C1 segment of cervical spinal cord (tissue), 14 donors: ENCODE data around the gene N4BP2L2.

Source experiments
- DNase-seq, 14 donors: peaks; one replicate each; lab custom pipeline; 2025; lab: John Stamatoyannopoulos, UW

N4BP2L2 gene

GRCh38 chr13:32426191-32426989 lies 112.2 kb downstream of the N4BP2L2 start:
- DNase-seq: peak in 6 of 14 donors; percentile 29 to 53 (median 40)

- peak in 1 of 14 donors; percentile 12 for DNase-seq
These were observed 113.4 kb downstream of the N4BP2L2 start for GRCh38 chr13:32425158-32425557.

GRCh38 chr13:32423592-32423991 lies 115.0 kb downstream of the N4BP2L2 start:
- no peak for DNase-seq

GRCh38 chr13:32419862-32420261 lies 118.7 kb downstream of the N4BP2L2 start:
- DNase-seq: no peak

GRCh38 chr13:32417995-32418394 lies 120.6 kb downstream of the N4BP2L2 start:
- no peak for DNase-seq

DNA sequence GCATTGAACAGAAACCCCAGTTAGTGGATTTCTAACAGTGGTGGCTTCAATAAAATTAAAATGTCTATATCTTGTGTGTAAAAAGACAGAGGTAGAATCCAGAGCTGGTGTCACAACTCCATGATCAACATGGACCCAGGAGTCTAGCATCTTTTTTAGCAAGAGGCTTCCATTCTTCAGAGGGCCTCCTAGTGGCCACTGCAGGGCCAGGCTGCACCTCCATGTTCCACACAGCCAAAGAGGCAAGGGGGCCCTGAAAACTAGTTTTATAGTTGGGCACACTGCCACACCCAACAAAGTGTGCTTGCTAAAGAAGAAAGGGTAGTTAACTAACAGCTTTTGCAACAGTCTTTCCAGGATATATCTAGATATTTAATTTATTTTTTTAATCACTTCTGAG lies 123.6 kb downstream of the N4BP2L2 start:
- DNase-seq: no peak

DNA sequence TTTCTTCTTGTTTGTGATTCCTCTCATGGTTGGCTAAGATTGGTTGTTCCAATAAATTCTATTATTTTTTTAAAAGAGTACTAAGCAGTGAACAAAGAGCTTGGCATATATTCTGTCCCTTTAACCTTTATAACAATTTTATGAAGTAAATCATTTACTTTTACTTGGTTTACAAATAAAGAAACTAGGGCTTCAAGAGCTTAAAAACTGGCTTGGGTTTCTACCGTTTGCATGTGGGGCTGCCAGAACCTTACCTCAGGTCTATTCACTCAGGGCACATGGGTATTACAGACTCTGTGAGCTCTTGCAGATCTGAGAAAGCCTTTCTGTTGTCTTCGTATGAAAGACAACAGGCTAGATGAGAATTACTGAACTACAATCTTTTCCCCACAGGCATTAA lies 124.0 kb downstream of the N4BP2L2 start:
- DNase-seq: no peak

DNA sequence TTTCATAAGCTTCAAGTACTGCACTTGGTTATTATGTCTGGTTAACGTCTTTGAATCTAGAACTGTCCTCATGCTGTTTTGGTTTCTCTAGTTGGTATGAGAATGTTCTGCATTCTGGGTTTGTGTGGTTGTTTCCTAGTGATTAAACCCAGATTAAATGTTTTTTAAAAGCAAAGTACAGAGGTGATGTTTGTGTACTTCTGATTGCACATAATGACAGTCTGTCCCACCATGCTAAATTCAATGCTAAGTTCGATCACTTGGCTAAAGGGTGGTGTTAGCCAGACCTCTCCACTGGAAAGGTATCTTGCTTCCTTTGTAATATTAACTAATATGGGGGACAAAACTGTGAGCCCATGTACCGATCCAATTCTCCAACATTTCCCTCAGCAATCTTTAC lies 125.3 kb downstream of the N4BP2L2 start:
- no peak for DNase-seq

GRCh38 chr13:32409561-32410421 lies 128.8 kb downstream of the N4BP2L2 start:
- peak in 2 of 14 donors; percentile 13 to 44 for DNase-seq

DNA sequence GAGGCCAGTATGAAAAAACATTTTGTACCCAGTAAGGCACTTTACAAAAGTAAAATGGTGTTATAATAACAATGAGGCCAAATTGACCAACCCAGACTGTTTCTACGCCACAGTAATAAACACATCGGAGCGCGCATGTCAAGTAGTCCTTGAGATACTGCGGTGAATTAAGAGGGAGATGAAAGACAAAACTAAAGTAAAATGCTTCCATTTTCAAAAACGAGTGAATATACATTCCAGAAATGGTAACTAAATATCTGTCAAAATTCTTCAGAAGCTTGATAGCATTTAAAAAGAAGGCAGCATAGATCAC lies 129.6 kb downstream of the N4BP2L2 start:
- no peak for DNase-seq

GRCh38 chr13:32408296-32409000 lies 130.1 kb downstream of the N4BP2L2 start:
- no peak for DNase-seq

GRCh38 chr13:32407854-32408253 lies 130.7 kb downstream of the N4BP2L2 start:
- no peak for DNase-seq

DNA sequence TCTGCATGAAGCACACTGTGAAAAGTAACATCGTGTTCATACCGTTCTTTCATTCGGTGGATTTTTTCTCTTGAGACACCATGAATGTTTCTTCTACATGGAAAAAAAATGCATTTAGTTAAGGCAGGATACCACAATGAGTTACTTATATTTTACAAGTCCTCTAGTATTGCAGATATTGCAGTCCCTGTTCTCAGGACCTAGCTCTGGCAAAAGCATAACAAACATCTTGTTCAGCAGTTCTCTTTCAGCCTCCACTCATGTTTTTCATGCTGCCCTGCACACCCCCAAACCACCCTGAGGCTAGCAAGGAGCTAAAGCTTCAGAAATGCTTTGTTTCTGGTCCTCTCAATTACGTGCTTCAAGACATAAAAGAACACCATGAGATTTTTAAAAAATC lies 135.5 kb downstream of the N4BP2L2 start:
- DNase-seq: no peak

DNA sequence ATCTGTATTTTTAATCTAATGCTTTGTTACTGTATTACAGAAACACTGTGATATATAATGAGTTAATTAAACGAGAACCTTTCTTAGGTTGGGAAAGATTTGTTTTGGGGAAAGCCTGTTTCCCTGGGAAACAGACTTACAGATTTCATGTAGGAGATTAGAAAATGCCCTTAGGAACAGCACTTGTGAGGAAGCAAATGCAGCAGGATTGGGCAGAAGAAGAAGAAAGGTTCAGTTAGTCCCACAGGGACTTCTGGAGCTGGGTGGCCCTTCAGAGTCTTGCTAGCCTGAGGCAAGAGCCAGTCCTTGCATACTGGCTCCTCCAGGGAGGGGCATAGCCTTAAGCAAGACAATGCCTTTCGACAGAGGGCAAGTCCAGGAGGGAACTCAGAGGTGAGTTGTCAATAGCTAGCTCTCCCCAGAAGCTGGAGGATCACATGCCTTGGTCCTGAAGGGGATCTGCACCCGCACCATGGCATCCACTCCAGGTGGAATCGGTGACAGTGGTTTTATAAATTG lies 147.4 kb downstream of the N4BP2L2 start:
- no peak for DNase-seq

- no peak for DNase-seq
These were observed 148.1 kb downstream of the N4BP2L2 start for GRCh38 chr13:32390484-32390883.

- no peak for DNase-seq
These were observed 148.5 kb downstream of the N4BP2L2 start for GRCh38 chr13:32390048-32390447.

- no peak for DNase-seq
These were observed 153.2 kb downstream of the N4BP2L2 start for GRCh38 chr13:32385410-32385809.

GRCh38 chr13:32384702-32385101 lies 153.9 kb downstream of the N4BP2L2 start:
- DNase-seq: no peak

GRCh38 chr13:32383836-32384618 lies 154.6 kb downstream of the N4BP2L2 start:
- no peak for DNase-seq
